Mucosa of rectum (tissue), 2 donors: ENCODE measurements around the gene NCK2.

Experiments used
- H3K27ac ChIP-seq, 2 donors: one replicate each; pipeline ENCODE4 v1.7.0; 2013; ENCODE audit warnings: inconsistent platforms in 2 of 2, low read depth in 2 of 2, low read length in 2 of 2
- H3K27me3 ChIP-seq, 2 donors: one replicate each; pipeline ENCODE4 v1.7.0; 2013; ENCODE audit warnings: low read length in 2 of 2; ENCODE audit not compliant: control insufficient read depth in 2 of 2, insufficient read depth in 2 of 2
- H3K36me3 ChIP-seq, 2 donors: one replicate each; pipeline ENCODE4 v1.7.0; 2013; ENCODE audit warnings: low read length in 2 of 2; ENCODE audit not compliant: control insufficient read depth in 2 of 2, insufficient read depth in 2 of 2
- H3K4me1 ChIP-seq, 2 donors: one replicate each; pipeline ENCODE4 v1.7.0; 2013; ENCODE audit warnings: low read length in 2 of 2, mild to moderate bottlenecking in 1 of 2; ENCODE audit not compliant: control insufficient read depth in 2 of 2, insufficient read depth in 2 of 2
- H3K4me3 ChIP-seq, 2 donors: one replicate each; pipeline ENCODE4 v1.7.0; 2013; ENCODE audit warnings: low read length in 2 of 2
- H3K9ac ChIP-seq, 2 donors: one replicate each; pipeline ENCODE4 v1.7.0; 2013; ENCODE audit warnings: low read length in 2 of 2, low read depth in 1 of 2, mild to moderate bottlenecking in 1 of 2
- H3K9me3 ChIP-seq, 2 donors: one replicate each; pipeline ENCODE4 v1.7.0; 2013; ENCODE audit warnings: low read length in 2 of 2; ENCODE audit not compliant: control insufficient read depth in 2 of 2
- donor health status: healthy.
- donor health status: Normal muscosa, but diverticular disease.

NCK2 gene

DNA sequence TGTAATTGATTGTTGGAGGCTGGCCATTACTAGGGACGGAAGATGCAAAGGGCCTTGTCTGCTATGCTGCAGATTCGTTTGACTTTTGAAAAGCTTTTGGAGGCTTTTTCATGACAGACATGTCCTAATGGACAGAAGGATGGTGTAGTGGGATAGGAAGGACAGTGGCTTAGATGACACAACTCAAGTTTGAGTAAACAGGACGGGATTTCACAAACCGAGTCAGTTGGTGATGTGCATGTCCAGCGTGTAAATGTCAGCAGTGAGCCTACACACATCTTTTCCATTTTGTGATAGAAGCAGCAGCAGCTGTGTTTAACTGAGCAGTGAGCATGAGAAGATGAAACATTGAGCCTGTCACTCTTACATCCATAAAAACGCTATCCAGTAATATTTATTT is 76.0 kb downstream of the NCK2 start:
- peaks cover 2 to 9% of the 10 kb centered on the region in 2 donors for H3K36me3 ChIP-seq
- no peaks in the 10 kb centered on the region for H3K27me3 ChIP-seq
- H3K27ac ChIP-seq = no peak overlapping the region
- H3K4me3 ChIP-seq = no peak overlapping the region
- no peak overlapping the region for H3K9ac ChIP-seq
- H3K4me1 ChIP-seq = peaks cover 8 to 10% of the 10 kb centered on the region in 2 donors
- no peaks in the 10 kb centered on the region for H3K9me3 ChIP-seq

DNA sequence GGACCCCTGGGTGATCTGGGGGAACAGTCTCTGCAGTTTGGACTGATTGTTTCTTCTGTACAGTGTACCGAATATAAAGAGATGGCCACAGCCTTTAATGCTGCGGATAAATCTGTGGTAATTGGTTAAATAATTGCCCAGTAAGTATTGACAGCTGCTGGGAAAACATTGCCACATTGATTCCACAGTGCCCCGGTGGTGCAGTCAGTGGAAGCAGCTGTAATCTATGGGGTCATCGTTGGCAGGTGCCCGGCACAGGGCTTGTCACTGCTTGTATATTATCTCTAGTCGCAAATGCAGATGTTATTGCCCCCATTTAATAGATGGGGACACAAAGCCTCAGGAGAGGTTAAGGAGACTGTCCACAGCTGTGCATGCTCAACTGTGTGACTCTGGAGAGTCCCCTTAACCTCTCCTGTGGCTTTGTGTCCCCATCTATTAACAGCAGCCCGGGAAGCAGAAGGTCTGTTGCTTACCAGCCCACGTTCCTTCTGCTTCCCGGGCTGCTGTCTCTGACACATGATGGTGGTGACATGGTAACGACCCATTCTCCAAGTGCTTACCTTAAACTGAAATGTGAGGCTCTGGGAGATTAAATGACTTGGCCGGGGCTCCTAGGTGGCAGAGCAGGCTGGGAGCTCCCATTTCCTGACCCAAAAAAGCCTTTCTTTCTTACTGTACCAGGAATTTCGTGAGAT is 76.9 kb downstream of the NCK2 start:
- H3K27ac ChIP-seq = no peak overlapping the region

GRCh38 chr2:105822186-105822585 is 77.5 kb downstream of the NCK2 start:
- peaks cover 0 to 2% of the 10 kb centered on the region in 2 donors for H3K36me3 ChIP-seq

More for the DNA sequence above, 76.9 kb downstream of the NCK2 start:
- Histone ChIP-seq H3K27me3 (no peaks in the 10 kb centered on the region), H3K9me3 (no peaks in the 10 kb centered on the region), H3K4me1 (peaks cover 8 to 10% of the 10 kb centered on the region in 2 donors), H3K9ac (no peak overlapping the region), H3K36me3 (peaks cover 2 to 5% of the 10 kb centered on the region in 2 donors), H3K4me3 (no peak overlapping the region)

DNA sequence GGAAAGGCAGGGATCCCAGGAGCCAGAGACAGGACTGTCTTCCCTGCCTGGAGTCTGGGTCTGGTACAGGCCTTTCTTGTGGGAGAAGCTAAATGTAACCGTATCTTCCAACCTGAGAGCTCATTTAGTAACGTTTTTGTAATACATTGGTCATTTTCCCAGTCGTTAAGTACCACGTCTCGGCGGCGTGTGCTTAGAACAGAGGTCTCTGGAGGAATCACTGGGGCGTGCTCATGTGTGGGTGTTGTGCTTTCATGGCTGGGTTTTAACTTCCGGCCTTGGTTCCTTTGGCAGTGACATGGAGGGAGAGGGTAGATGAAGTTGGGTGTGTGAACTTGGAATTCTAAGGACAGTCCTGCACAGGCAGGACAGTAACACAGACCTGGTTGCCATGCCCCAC is 79.7 kb downstream of the NCK2 start:
- Histone ChIP-seq H3K4me3 (no peak overlapping the region), H3K4me1 (peaks cover 8 to 13% of the 10 kb centered on the region in 2 donors), H3K27ac (no peak overlapping the region), H3K36me3 (no peaks in the 10 kb centered on the region), H3K9me3 (no peaks in the 10 kb centered on the region), H3K9ac (no peak overlapping the region), H3K27me3 (no peaks in the 10 kb centered on the region)

More at GRCh38 chr2:105822186-105822585, 77.5 kb downstream of the NCK2 start:
- Histone ChIP-seq H3K27me3 (no peaks in the 10 kb centered on the region), H3K4me1 (peaks cover 8 to 10% of the 10 kb centered on the region in 2 donors), H3K9me3 (no peaks in the 10 kb centered on the region), H3K27ac (no peak overlapping the region), H3K9ac (no peak overlapping the region), H3K4me3 (no peak overlapping the region)

- Histone ChIP-seq H3K9me3 (no peaks in the 10 kb centered on the region), H3K27ac (no peak overlapping the region), H3K4me1 (peaks cover 5 to 8% of the 10 kb centered on the region in 2 donors), H3K4me3 (no peak overlapping the region), H3K27me3 (no peaks in the 10 kb centered on the region), H3K36me3 (no peaks in the 10 kb centered on the region), H3K9ac (no peak overlapping the region)
Measured at GRCh38 chr2:105827351-105828096, 82.8 kb downstream of the NCK2 start.

- Histone ChIP-seq H3K27me3 (no peaks in the 10 kb centered on the region), H3K4me3 (no peak overlapping the region), H3K36me3 (no peaks in the 10 kb centered on the region), H3K27ac (no peak overlapping the region), H3K9ac (no peak overlapping the region), H3K4me1 (peaks cover 0 to 3% of the 10 kb centered on the region in 2 donors), H3K9me3 (no peaks in the 10 kb centered on the region)
Measured at GRCh38 chr2:105828558-105828957, 83.8 kb downstream of the NCK2 start.

- Histone ChIP-seq H3K36me3 (no peaks in the 10 kb centered on the region), H3K4me3 (no peak overlapping the region), H3K9me3 (peaks cover 0 to 2% of the 10 kb centered on the region in 2 donors), H3K9ac (no peak overlapping the region), H3K27ac (no peak overlapping the region), H3K4me1 (no peaks in the 10 kb centered on the region), H3K27me3 (no peaks in the 10 kb centered on the region)
Measured at GRCh38 chr2:105834931-105835330, 90.2 kb downstream of the NCK2 start.

GRCh38 chr2:105836341-105836740 is 91.6 kb downstream of the NCK2 start:
- H3K9ac ChIP-seq = no peak overlapping the region
- H3K27ac ChIP-seq = no peak overlapping the region

DNA sequence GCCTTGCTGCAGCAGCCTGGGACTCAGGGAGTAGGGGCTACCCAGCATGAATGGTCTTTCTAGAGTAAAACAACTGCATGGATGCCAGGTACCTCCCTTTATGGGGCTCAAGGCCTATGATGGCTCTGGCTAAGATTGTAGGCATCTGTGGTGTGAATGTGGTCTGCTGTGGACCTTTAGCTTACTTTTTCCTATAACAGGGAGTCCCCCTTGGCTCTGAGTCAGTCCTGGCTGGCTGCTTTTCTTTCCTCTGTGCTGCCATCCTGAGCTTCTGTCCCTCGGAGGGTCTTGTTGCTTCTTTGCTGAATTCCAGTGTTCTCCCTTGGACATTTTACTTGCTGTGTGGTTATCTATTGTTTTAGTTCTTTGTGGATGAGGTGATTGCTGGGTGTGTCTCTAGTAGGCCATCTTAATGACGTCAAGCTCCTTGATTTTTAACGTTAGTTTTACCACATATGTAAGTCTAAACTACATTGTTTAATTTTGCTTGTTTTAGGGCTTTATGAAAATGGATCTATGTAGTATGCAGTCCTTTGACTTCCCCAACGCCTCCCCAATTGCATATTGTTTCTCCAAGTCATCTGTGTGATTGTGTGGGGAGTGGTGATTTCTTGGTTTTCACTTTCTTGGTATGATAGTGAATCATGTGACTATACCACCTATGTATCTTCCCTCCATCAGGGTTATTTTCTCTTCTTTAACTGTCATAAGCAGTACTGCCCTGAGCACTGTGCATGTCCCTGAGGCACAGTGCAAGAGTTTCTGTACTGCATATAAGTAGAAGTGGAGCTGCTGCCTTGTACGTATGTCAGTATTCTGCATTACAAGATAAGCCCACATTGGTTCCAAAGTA is 92.4 kb downstream of the NCK2 start:
- Histone ChIP-seq H3K4me3 (no peak overlapping the region), H3K27me3 (no peaks in the 10 kb centered on the region), H3K4me1 (no peaks in the 10 kb centered on the region), H3K9me3 (peaks cover 0 to 2% of the 10 kb centered on the region in 2 donors), H3K9ac (no peak overlapping the region), H3K36me3 (no peaks in the 10 kb centered on the region), H3K27ac (no peak overlapping the region)

More at GRCh38 chr2:105836341-105836740, 91.6 kb downstream of the NCK2 start:
- H3K27me3 ChIP-seq = no peaks in the 10 kb centered on the region
- peaks cover 0 to 2% of the 10 kb centered on the region in 2 donors for H3K9me3 ChIP-seq
- H3K36me3 ChIP-seq = no peaks in the 10 kb centered on the region
- H3K4me3 ChIP-seq = no peak overlapping the region
- no peaks in the 10 kb centered on the region for H3K4me1 ChIP-seq
